Endodermal cell (in vitro differentiated cells): Measurements from ENCODE around the gene GRM4. TPM values are rescaled to one million over a fixed set of nuclear protein-coding genes. Genes with fewer than 3 reads are reported as not detected.

Experiments
- DNase-seq: peaks from one replicate; pipeline ENCODE4 v3.0.0-alpha.2; 2017
- H3K27ac ChIP-seq: 2 replicates; pipeline ENCODE4 v1.5.1; 2013; ENCODE audit warnings: mild to moderate bottlenecking, low read depth, low read length, moderate library complexity
- H3K27me3 ChIP-seq: 2 replicates; pipeline ENCODE4 v1.6.1; 2013; ENCODE audit warnings: mild to moderate bottlenecking, low read length, moderate library complexity; ENCODE audit not compliant: insufficient read depth, control insufficient read depth, poor library complexity, severe bottlenecking
- H3K36me3 ChIP-seq: 2 replicates; pipeline ENCODE4 v1.7.0; 2013; ENCODE audit warnings: mild to moderate bottlenecking, low read length, moderate library complexity; ENCODE audit not compliant: control insufficient read depth, insufficient read depth
- H3K4me1 ChIP-seq: one replicate; pipeline ENCODE4 v1.7.0; 2013; ENCODE audit warnings: low read length; ENCODE audit not compliant: control insufficient read depth, insufficient read depth
- H3K4me3 ChIP-seq: 2 replicates; pipeline ENCODE4 v1.5.1; 2013; ENCODE audit warnings: mild to moderate bottlenecking, low read length, moderate library complexity
- H3K9ac ChIP-seq: 2 replicates; pipeline ENCODE4 v1.6.1; 2013; ENCODE audit warnings: mild to moderate bottlenecking, low read length, moderate library complexity; ENCODE audit not compliant: poor library complexity, severe bottlenecking; ENCODE audit errors: extremely low read depth
- H3K9me3 ChIP-seq: 2 replicates; pipeline ENCODE4 v1.6.1; 2013; ENCODE audit warnings: mild to moderate bottlenecking, low read length, moderate library complexity; ENCODE audit not compliant: control insufficient read depth
- H3K27ac Mint-ChIP-seq: 2 replicates; pipeline ENCODE4 v1.8.0; 2020; ENCODE audit warnings: mixed read lengths
- H3K27me3 Mint-ChIP-seq: 2 replicates; pipeline ENCODE4 v1.8.0; 2021; ENCODE audit warnings: mild to moderate bottlenecking, mixed read lengths; ENCODE audit not compliant: insufficient read depth
- H3K36me3 Mint-ChIP-seq: 2 replicates; pipeline ENCODE4 v1.8.0; 2020; ENCODE audit warnings: low read depth, mixed read lengths
- H3K4me1 Mint-ChIP-seq: 2 replicates; pipeline ENCODE4 v1.8.0; 2020; ENCODE audit warnings: mixed read lengths
- H3K4me3 Mint-ChIP-seq: 2 replicates; pipeline ENCODE4 v1.8.0; 2020; ENCODE audit warnings: mild to moderate bottlenecking, moderate library complexity, mixed read lengths
- H3K9me3 Mint-ChIP-seq: 2 replicates; pipeline ENCODE4 v1.8.0; 2020; ENCODE audit warnings: mild to moderate bottlenecking, mixed read lengths
- CTCF ChIP-seq: fragments of 200-600 bp; sonication (generic); conservative IDR thresholded peaks from 2 replicates; pipeline ENCODE4 v1.5.0; 2021; ENCODE audit warnings: antibody characterized with exemption, mild to moderate bottlenecking
- WGBS, 2 experiments: methylation state at CpG; one replicate each; pipeline versions ENCODE4 v1.1.5 to v1.1.7; 2013; ENCODE audit warnings: missing lambda C conversion rate in 2 of 2, mixed read lengths in 1 of 2; ENCODE audit not compliant: insufficient coverage in 1 of 2, insufficient read length in 1 of 2; 5-methylcytosine and 5-hydroxymethylcytosine counted together
- total RNA-seq, 2 donors: library from RNA; stranded (reverse); fragmentation: NEBNext Ultra II Directional in 1 of 2; extraction: Animal tissue kit (Norgen Biotek cat#: 25700) in 1 of 2; gene quantifications; 2 replicates in 1 of 2; 3 replicates in 1 of 2; pipeline ENCODE4 v1.2.1, GENCODE V29; 2021

Gene GRM4
- total RNA-seq, 2 donors from 2014 or later: 3.1 to 9.1 TPM

GRCh38 chr6:34051331-34051919, 94.5 kb downstream of the GRM4 start:
- H3K27ac ChIP-seq: no peak overlapping the region
- Mint-ChIP-seq H3K4me1 (peaks cover 43% of the 10 kb centered on the region), H3K36me3 (no peaks in the 10 kb centered on the region), H3K4me3 (no peak overlapping the region), H3K9me3 (no peaks in the 10 kb centered on the region), H3K27ac (no peak overlapping the region), H3K27me3 (peaks cover 29% of the 10 kb centered on the region)
- no peak overlapping the region for H3K9ac ChIP-seq
- H3K4me3 ChIP-seq: no peak overlapping the region
- H3K27me3 ChIP-seq: peaks cover 15% of the 10 kb centered on the region
- WGBS, 2 experiments: 91% methylated on average over 6 to 8 of the region's 8 CpGs
- no peaks in the 10 kb centered on the region for H3K9me3 ChIP-seq
- TF ChIP-seq CTCF: no peak
- peaks cover 14% of the 10 kb centered on the region for H3K4me1 ChIP-seq
- DNase-seq: no peak
- no peaks in the 10 kb centered on the region for H3K36me3 ChIP-seq

GRCh38 chr6:34050691-34051090, 95.2 kb downstream of the GRM4 start:
- H3K4me3 ChIP-seq: no peak overlapping the region
- H3K36me3 Mint-ChIP-seq: no peaks in the 10 kb centered on the region
- H3K27ac ChIP-seq: no peak overlapping the region
- no peak for DNase-seq
- 88 to 94% methylated on average over 2 to 5 of the region's 5 CpGs for WGBS, 2 experiments
- no peak overlapping the region for H3K27ac Mint-ChIP-seq
- H3K9ac ChIP-seq: no peak overlapping the region
- peaks cover 47% of the 10 kb centered on the region for H3K4me1 Mint-ChIP-seq
- H3K9me3 Mint-ChIP-seq: no peaks in the 10 kb centered on the region
- H3K4me1 ChIP-seq: peaks cover 14% of the 10 kb centered on the region
- H3K36me3 ChIP-seq: no peaks in the 10 kb centered on the region
- peaks cover 17% of the 10 kb centered on the region for H3K27me3 ChIP-seq
- TF ChIP-seq CTCF: no peak
- peaks cover 29% of the 10 kb centered on the region for H3K27me3 Mint-ChIP-seq
- no peak overlapping the region for H3K4me3 Mint-ChIP-seq
- no peaks in the 10 kb centered on the region for H3K9me3 ChIP-seq

- Histone ChIP-seq H3K4me1 (peaks cover 14% of the 10 kb centered on the region), H3K27ac (no peak overlapping the region), H3K9ac (no peak overlapping the region), H3K36me3 (no peaks in the 10 kb centered on the region), H3K27me3 (peaks cover 17% of the 10 kb centered on the region), H3K4me3 (no peak overlapping the region), H3K9me3 (no peaks in the 10 kb centered on the region)
- H3K9me3 Mint-ChIP-seq: no peaks in the 10 kb centered on the region
- H3K4me1 Mint-ChIP-seq: peaks cover 52% of the 10 kb centered on the region
- peaks cover 31% of the 10 kb centered on the region for H3K27me3 Mint-ChIP-seq
- DNase-seq: no peak
- TF ChIP-seq CTCF: no peak
- H3K36me3 Mint-ChIP-seq: no peaks in the 10 kb centered on the region
- peak overlapping the region; percentile 76 for H3K27ac Mint-ChIP-seq
- 88 to 94% methylated on average over 8 to 15 of the region's 15 CpGs for WGBS, 2 experiments
- H3K4me3 Mint-ChIP-seq: no peak overlapping the region
Measured at GRCh38 chr6:34049395-34050342, 96.2 kb downstream of the GRM4 start.
